Progenitor cell of endocrine pancreas (in vitro differentiated cells): ENCODE results near the gene ABCC8. TPM values are rescaled to one million over a fixed set of nuclear protein-coding genes. Genes with fewer than 3 reads are reported as not detected.

Source experiments
- DNase-seq: peaks from one replicate; pipeline ENCODE4 v3.0.0; 2021; ENCODE audit warnings: low spot score; ENCODE audit not compliant: unreplicated experiment
- H3K27ac Mint-ChIP-seq: 2 replicates; pipeline ENCODE4 v1.8.0; 2021; ENCODE audit warnings: mild to moderate bottlenecking, moderate library complexity, mixed read lengths
- H3K27me3 Mint-ChIP-seq: 2 replicates; pipeline ENCODE4 v1.8.0; 2021; ENCODE audit warnings: mixed read lengths
- H3K36me3 Mint-ChIP-seq: 2 replicates; pipeline ENCODE4 v1.8.0; 2022; ENCODE audit warnings: mixed read lengths; ENCODE audit not compliant: insufficient read depth
- H3K4me1 Mint-ChIP-seq: 2 replicates; pipeline ENCODE4 v1.8.0; 2021; ENCODE audit warnings: low read depth, mixed read lengths
- H3K4me3 Mint-ChIP-seq: 2 replicates; pipeline ENCODE4 v1.8.0; 2021; ENCODE audit warnings: low read depth, mild to moderate bottlenecking, moderate library complexity, mixed read lengths
- H3K9me3 Mint-ChIP-seq: 2 replicates; pipeline ENCODE4 v1.8.0; 2021; ENCODE audit warnings: low read depth, mixed read lengths
- CTCF ChIP-seq: fragments of 200-600 bp; sonication (generic); IDR thresholded peaks from one replicate; pipeline ENCODE4 v1.5.0; 2021; ENCODE audit warnings: antibody characterized with exemption, mild to moderate bottlenecking; ENCODE audit not compliant: unreplicated experiment
- total RNA-seq: library from RNA; stranded (reverse); gene quantifications from 2 replicates; pipeline ENCODE4 v1.2.1, GENCODE V29; 2021

Gene ABCC8
- total RNA-seq, 1 donor from 2014 or later = 23.9 TPM

GRCh38 chr11:17437366-17437765 lies 39.3 kb downstream of the ABCC8 start:
- no peak overlapping the region for H3K4me3 Mint-ChIP-seq
- DNase-seq = no peak
- H3K9me3 Mint-ChIP-seq = no peaks in the 10 kb centered on the region
- H3K4me1 Mint-ChIP-seq = peaks cover 18% of the 10 kb centered on the region
- peaks cover 65% of the 10 kb centered on the region for H3K27me3 Mint-ChIP-seq
- peaks cover 1% of the 10 kb centered on the region for H3K36me3 Mint-ChIP-seq
- no peak overlapping the region for H3K27ac Mint-ChIP-seq
- TF ChIP-seq CTCF = no peak

- Mint-ChIP-seq H3K4me1 (peaks cover 9% of the 10 kb centered on the region), H3K27me3 (peaks cover 52% of the 10 kb centered on the region), H3K27ac (no peak overlapping the region), H3K9me3 (no peaks in the 10 kb centered on the region), H3K36me3 (no peaks in the 10 kb centered on the region), H3K4me3 (no peak overlapping the region)
- DNase-seq = no peak
- no peak for TF ChIP-seq CTCF
Observed at GRCh38 chr11:17434108-17434507, 42.5 kb downstream of the ABCC8 start.

- no peak overlapping the region for H3K4me3 Mint-ChIP-seq
- H3K27me3 Mint-ChIP-seq = peaks cover 39% of the 10 kb centered on the region
- H3K4me1 Mint-ChIP-seq = peaks cover 3% of the 10 kb centered on the region
Observed at GRCh38 chr11:17432002-17432401, 44.6 kb downstream of the ABCC8 start.

GRCh38 chr11:17431139-17431538 lies 45.5 kb downstream of the ABCC8 start:
- TF ChIP-seq CTCF = no peak
- Mint-ChIP-seq H3K36me3 (no peaks in the 10 kb centered on the region), H3K4me3 (no peak overlapping the region), H3K4me1 (peaks cover 3% of the 10 kb centered on the region), H3K27me3 (peaks cover 35% of the 10 kb centered on the region), H3K9me3 (no peaks in the 10 kb centered on the region), H3K27ac (no peak overlapping the region)
- no peak for DNase-seq

More at GRCh38 chr11:17432002-17432401, 44.6 kb downstream of the ABCC8 start:
- DNase-seq = no peak
- no peak overlapping the region for H3K27ac Mint-ChIP-seq
- no peak for TF ChIP-seq CTCF
- no peaks in the 10 kb centered on the region for H3K36me3 Mint-ChIP-seq
- H3K9me3 Mint-ChIP-seq = no peaks in the 10 kb centered on the region

- Mint-ChIP-seq H3K27ac (no peak overlapping the region), H3K36me3 (no peaks in the 10 kb centered on the region), H3K9me3 (no peaks in the 10 kb centered on the region), H3K4me3 (no peak overlapping the region), H3K4me1 (peaks cover 3% of the 10 kb centered on the region), H3K27me3 (peaks cover 30% of the 10 kb centered on the region)
- DNase-seq = no peak
- no peak for TF ChIP-seq CTCF
Observed at GRCh38 chr11:17430616-17431015, 46.0 kb downstream of the ABCC8 start.
